A549 (cell line): ENCODE measurements around the gene CSNK2A1. TPM values are rescaled to one million over a fixed set of nuclear protein-coding genes. Genes with fewer than 3 reads are reported as not detected.
A peak's percentile ranks its signal among the peaks of the same experiment; 100 is the strongest.

Experiments
- ATAC-seq, 2 experiments: fragments of 200-7000 bp in 1 of 2; fragments of >200 bp in 1 of 2; cut with Nextera tagmentation in 1 of 2; cut with Tn5 transposase in 1 of 2; 3 replicates each; pipeline versions ENCODE4 v1.8.0 to v1.9.1; 2018 to 2020; ENCODE audit warnings: mild to moderate bottlenecking in 1 of 2, moderate library complexity in 1 of 2
- CTCF ChIA-PET: fragments of 300-600 bp; sonication (Branson Sonifier 250); formaldehyde crosslinking; extraction: SDS; loops from one replicate; lab custom pipeline; 2021; ENCODE audit warnings: antibody characterized with exemption, inconsistent platforms; lab: Yijun Ruan, JAX
- POLR2A ChIA-PET: fragments of 350-600 bp; formaldehyde crosslinking; extraction: SDS; loops from one replicate; lab custom pipeline; 2021; ENCODE audit warnings: antibody characterized with exemption, inconsistent platforms; lab: Yijun Ruan, JAX
- DNase-seq, 2 experiments: peaks; one replicate each; pipeline versions ENCODE4 v3.0.0 to v3.0.0-alpha.2; 2011 to 2016; ENCODE audit warnings: low read depth in 1 of 2, low spot score in 1 of 2
- FAIRE-seq: peaks from 2 replicates; lab custom pipeline; 2011; peaks lifted over from hg19 to GRCh38; lab: Jason Lieb, UNC
- H3K27ac ChIP-seq, 2 experiments: fragments of >200 bp; sonication (Bioruptor Twin); formaldehyde crosslinking; 3 replicates each; pipeline ENCODE4 v1.5.1; 2016 to 2017
- H3K4me1 ChIP-seq: fragments of >200 bp; sonication (Bioruptor Twin); formaldehyde crosslinking; 3 replicates; pipeline ENCODE4 v1.6.1; 2016
- H3K4me2 ChIP-seq: fragments of >200 bp; sonication (Bioruptor Twin); formaldehyde crosslinking; 3 replicates; pipeline ENCODE4 v1.6.1; 2016
- H3K4me3 ChIP-seq: fragments of >200 bp; sonication (Bioruptor Twin); formaldehyde crosslinking; 3 replicates; pipeline ENCODE4 v1.5.1; 2016
- H3K9me3 ChIP-seq: fragments of >200 bp; sonication (Bioruptor Twin); formaldehyde crosslinking; 3 replicates; pipeline ENCODE4 v1.6.1; 2016
- BCL3 ChIP-seq: fragments of >200 bp; sonication (Bioruptor Twin); formaldehyde crosslinking; IDR thresholded peaks from 3 replicates; pipeline ENCODE4 v1.6.1; 2016
- CHD2 ChIP-seq: fragments of 150-350 bp; IDR thresholded peaks from 2 replicates; pipeline ENCODE4 v1.6.1; 2014; ENCODE audit warnings: low read length; ENCODE audit not compliant: partially characterized antibody
- E2F6 ChIP-seq: IDR thresholded peaks from 2 replicates; pipeline ENCODE4 v1.6.1; 2012; ENCODE audit warnings: low read depth, borderline replicate concordance
- EHF ChIP-seq: fragments of 250-450 bp; sonication (Bioruptor Pico); IDR thresholded peaks from 2 replicates; pipeline ENCODE4 v1.5.0; 2020; ENCODE audit warnings: mild to moderate bottlenecking
- FOSL2 ChIP-seq, 2 experiments: fragments of 450-650 bp in 1 of 2; fragments of >200 bp in 1 of 2; sonication (Bioruptor Twin) in 1 of 2; formaldehyde crosslinking; IDR thresholded peaks; 2 replicates each; pipeline versions ENCODE4 v1.5.0 to v1.6.1; 2016 to 2020; ENCODE audit warnings: mild to moderate bottlenecking in 1 of 2, moderate library complexity in 1 of 2
- GATA3 ChIP-seq: IDR thresholded peaks from 2 replicates; pipeline ENCODE4 v1.6.1; 2012; ENCODE audit warnings: borderline replicate concordance
- HDAC2 ChIP-seq: fragments of 200-600 bp; sonication (generic); IDR thresholded peaks from 2 replicates; pipeline ENCODE4 v1.6.1; 2016
- HES2 ChIP-seq: fragments of >200 bp; sonication (Bioruptor Twin); formaldehyde crosslinking; IDR thresholded peaks from 2 replicates; pipeline ENCODE4 v1.6.1; 2016
- HOXB13 ChIP-seq: fragments of 250-450 bp; sonication (Bioruptor Pico); IDR thresholded peaks from 2 replicates; pipeline ENCODE4 v1.5.0; 2020; ENCODE audit warnings: low read depth, mild to moderate bottlenecking, moderate library complexity
- HOXB5 ChIP-seq: fragments of 250-450 bp; sonication (Bioruptor Pico); IDR thresholded peaks from 2 replicates; pipeline ENCODE4 v1.5.0; 2020; ENCODE audit warnings: mild to moderate bottlenecking, moderate library complexity
- JUNB ChIP-seq: fragments of >200 bp; sonication (Bioruptor Twin); formaldehyde crosslinking; IDR thresholded peaks from 2 replicates; pipeline ENCODE4 v1.6.1; 2016
- MAFK ChIP-seq: fragments of 450-650 bp; IDR thresholded peaks from 2 replicates; pipeline ENCODE4 v1.6.1; 2014; ENCODE audit not compliant: partially characterized antibody
- MAZ ChIP-seq: fragments of 150-350 bp; IDR thresholded peaks from 2 replicates; pipeline ENCODE4 v1.6.1; 2014; ENCODE audit warnings: antibody characterized with exemption, low read depth, low read length, borderline replicate concordance
- NFE2L2 ChIP-seq: fragments of 150-350 bp; conservative IDR thresholded peaks from 2 replicates; pipeline ENCODE4 v1.6.1; 2014; ENCODE audit warnings: low read length
- RAD21 ChIP-seq, 2 experiments: fragments of >200 bp in 1 of 2; sonication (Bioruptor Twin) in 1 of 2; formaldehyde crosslinking in 1 of 2; IDR thresholded peaks in 1 of 2; conservative IDR thresholded peaks in 1 of 2; 2 replicates in 1 of 2; 3 replicates in 1 of 2; pipeline ENCODE4 v1.6.1; 2012 to 2018; ENCODE audit warnings: inconsistent platforms in 1 of 2
- ZC3H11A ChIP-seq: fragments of 450-650 bp; IDR thresholded peaks from 2 replicates; pipeline ENCODE4 v1.6.1; 2014; ENCODE audit warnings: antibody characterized with exemption, mild to moderate bottlenecking
- WGBS: methylation state at CpG from one replicate; pipeline ENCODE4 v1.1.6; 2017; ENCODE audit errors: missing lambda C conversion rate; 5-methylcytosine and 5-hydroxymethylcytosine counted together
- polyA plus RNA-seq, 4 experiments: library from polyadenylated mRNA; depleted of rRNA in 3 of 4; stranded (reverse); fragments of >200 nt; fragmentation: RNase III in 1 of 4; extraction: RNeasy Plus Mini Kit Qiagen cat#74134 plus additional on column Dnase treatment in 1 of 4; gene quantifications; 2 replicates in 3 of 4; 3 replicates in 1 of 4; pipeline ENCODE4 v1.2.3, GENCODE V29; 2011 to 2017

The CSNK2A1 gene
- polyA plus RNA-seq, 2 of the 4 experiments (the other 2 are of a cell fraction) = 157 to 306 TPM

GRCh38 chr20:444862-445426 is 98.6 kb downstream of the CSNK2A1 start:
- DNase-seq = no peak
- H3K4me1 ChIP-seq = peaks cover 22% of the 10 kb centered on the region
- POLR2A ChIA-PET = interaction anchor here (0.8 kb wide), 1 partner anchor 17 kb away, joined by 4 read pairs; the partner anchor contains the start of gene TBC1D20
- peak; percentile 67 for FAIRE-seq
- peak overlapping the region in 1 of 2 experiments; percentile 65; a peak in 3 of 6 replicates for H3K27ac ChIP-seq
- H3K9me3 ChIP-seq = no peaks in the 10 kb centered on the region
- ATAC-seq = peak in 1 of 2 experiments; percentile 55; a peak in 3 of 6 replicates
- H3K4me2 ChIP-seq = peak overlapping the region; percentile 15; the same call in 2 of the 3 replicates
- H3K4me3 ChIP-seq = no peak overlapping the region
- CTCF ChIA-PET = interaction anchor here (1.3 to 28.5 kb wide), 5 partner anchors 10 to 295 kb away, joined by 3 to 1229 read pairs (median 19); partner anchors contain the start of genes NRSN2 and TRIB3
- TF ChIP-seq MAFK (peak; percentile 99), NFE2L2 (peak; percentile 97), BCL3 (no peak), FOSL2 (IDR thresholded peaks at IDR 0.05) (no peak), FOSL2 (CRISPR knock-in tag; IDR thresholded peaks at IDR 0.05) (0 out of 2 replicates have a peak, but pooled peaks have one; percentile 15)
- TF ChIP-seq, all 56 proteins: peak for 3
- 81% methylated on average over 12 of the region's 12 CpGs for WGBS

- TF ChIP-seq E2F6 (no peak), MAZ (no peak), ZC3H11A (no peak), HDAC2 (no peak), CHD2 (no peak), EHF (CRISPR knock-in tag) (no peak)
- Histone ChIP-seq H3K27ac (peak overlapping the region in 1 of 2 experiments; percentile 65; a peak in 2 of 6 replicates), H3K9me3 (no peaks in the 10 kb centered on the region), H3K4me3 (no peak overlapping the region), H3K4me1 (peaks cover 22% of the 10 kb centered on the region), H3K4me2 (no peak overlapping the region)
- WGBS = 96% methylated on average over 3 of the region's 3 CpGs
- ChIA-PET CTCF (interaction anchor here (3.3 to 28.5 kb wide), 3 partner anchors 9 to 75 kb away, joined by 19 to 1229 read pairs (median 153); partner anchors contain the start of genes NRSN2 and TRIB3), POLR2A (no interaction called here)
- FAIRE-seq (no peak), DNase-seq (no peak), ATAC-seq (no peak)
These were observed 99.5 kb downstream of the CSNK2A1 start for GRCh38 chr20:444117-444516.

GRCh38 chr20:443223-443775 is 100.3 kb downstream of the CSNK2A1 start:
- no peaks in the 10 kb centered on the region for H3K9me3 ChIP-seq
- TF ChIP-seq MAFK (no peak), MAZ (no peak), GATA3 (no peak), HOXB13 (no peak), RAD21 (conservative IDR thresholded peaks at IDR 0.05 in 1 of 2, IDR thresholded peaks at IDR 0.05 in 1 of 2) (no peak), HOXB5 (CRISPR knock-in tag) (no peak)
- TF ChIP-seq, all 56 proteins: peak for 0
- ATAC-seq (no peak), DNase-seq (no peak), FAIRE-seq (no peak)
- no peak overlapping the region for H3K4me3 ChIP-seq
- peaks cover 22% of the 10 kb centered on the region for H3K4me1 ChIP-seq
- H3K27ac ChIP-seq = no peak overlapping the region
- no peak overlapping the region for H3K4me2 ChIP-seq
- ChIA-PET POLR2A (no interaction called here), CTCF (interaction anchor here (0.6 to 28.5 kb wide), 4 partner anchors 8 to 75 kb away, joined by 3 to 1229 read pairs (median 86); partner anchors contain the start of genes NRSN2 and TRIB3)
- 92% methylated on average over 4 of the region's 4 CpGs for WGBS

GRCh38 chr20:440636-441035 is 103.0 kb downstream of the CSNK2A1 start:
- WGBS = 90% methylated on average over 13 of the region's 13 CpGs
- DNase-seq = no peak

More at GRCh38 chr20:440636-441035, 103.0 kb downstream of the CSNK2A1 start:
- ATAC-seq (no peak), FAIRE-seq (no peak)
- peaks cover 16% of the 10 kb centered on the region for H3K4me1 ChIP-seq
- ChIA-PET POLR2A (no interaction called here), CTCF (interaction anchor here (14.4 to 28.5 kb wide), 2 partner anchors 10 to 72 kb away, joined by 153 to 1229 read pairs; partner anchors contain the start of genes NRSN2 and TRIB3)
- no peak overlapping the region for H3K4me2 ChIP-seq
- H3K27ac ChIP-seq = no peak overlapping the region
- no peaks in the 10 kb centered on the region for H3K9me3 ChIP-seq
- no peak for TF ChIP-seq JUNB
- no peak for TF ChIP-seq HES2
- no peak overlapping the region for H3K4me3 ChIP-seq
